ENCODE results near the gene RIT2. TPM values are rescaled to one million over a fixed set of nuclear protein-coding genes. Genes with fewer than 3 reads are reported as not detected.

Gene RIT2
- total RNA-seq, 3 donors from 2014 or later (not counting 1 experiment from before 2014, with no cell fraction given) = not detected

DNA sequence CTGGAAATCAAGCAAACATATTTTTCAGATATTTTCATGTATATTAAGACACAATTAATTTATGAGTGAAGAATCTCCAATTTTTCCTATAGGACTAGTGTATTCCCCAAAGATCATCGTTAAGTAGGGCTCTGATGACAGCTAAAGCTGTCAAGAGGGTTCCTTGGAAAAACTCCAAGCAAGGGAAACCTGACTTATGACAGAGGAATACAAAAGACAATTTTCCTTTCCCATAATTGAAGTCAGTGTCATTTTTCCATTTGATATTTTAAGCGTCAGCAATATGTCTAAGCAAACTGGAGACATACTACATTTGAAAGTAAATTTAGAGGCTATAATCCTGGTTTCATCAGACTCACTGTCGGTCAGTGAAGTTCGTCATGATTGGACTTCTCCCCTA is 36.1 kb downstream of the RIT2 start:
- Mint-ChIP-seq H3K4me3 (no peak overlapping the region), H3K4me1 (no peaks in the 10 kb centered on the region), H3K36me3 (no peaks in the 10 kb centered on the region), H3K9me3 (peaks cover 8 to 14% of the 10 kb centered on the region in 2 donors), H3K27me3 (ENCODE audit: low read depth in 2 of 2) (no peaks in the 10 kb centered on the region), H3K27ac (no peak overlapping the region)
- no peak for DNase-seq
- Histone ChIP-seq H3K4me3 (ENCODE audit: low read length) (no peak overlapping the region), H3K27me3 (ENCODE audit: control insufficient read depth, insufficient read depth, low read length) (no peaks in the 10 kb centered on the region), H3K4me1 (ENCODE audit: control insufficient read depth, insufficient read depth, low read length) (no peaks in the 10 kb centered on the region), H3K9me3 (ENCODE audit: control insufficient read depth, insufficient read depth, low read length) (no peaks in the 10 kb centered on the region), H3K27ac (ENCODE audit: low read length) (no peak overlapping the region), H3K36me3 (ENCODE audit: control insufficient read depth, insufficient read depth, low read length) (no peaks in the 10 kb centered on the region)
- WGBS (ENCODE audit: insufficient coverage) = 76% methylated on average over 4 of the region's 4 CpGs
- intact Hi-C loops (cut with micrococcal nuclease) = no loop called here
- ATAC-seq = no peak
- TF ChIP-seq, protein P1, sequence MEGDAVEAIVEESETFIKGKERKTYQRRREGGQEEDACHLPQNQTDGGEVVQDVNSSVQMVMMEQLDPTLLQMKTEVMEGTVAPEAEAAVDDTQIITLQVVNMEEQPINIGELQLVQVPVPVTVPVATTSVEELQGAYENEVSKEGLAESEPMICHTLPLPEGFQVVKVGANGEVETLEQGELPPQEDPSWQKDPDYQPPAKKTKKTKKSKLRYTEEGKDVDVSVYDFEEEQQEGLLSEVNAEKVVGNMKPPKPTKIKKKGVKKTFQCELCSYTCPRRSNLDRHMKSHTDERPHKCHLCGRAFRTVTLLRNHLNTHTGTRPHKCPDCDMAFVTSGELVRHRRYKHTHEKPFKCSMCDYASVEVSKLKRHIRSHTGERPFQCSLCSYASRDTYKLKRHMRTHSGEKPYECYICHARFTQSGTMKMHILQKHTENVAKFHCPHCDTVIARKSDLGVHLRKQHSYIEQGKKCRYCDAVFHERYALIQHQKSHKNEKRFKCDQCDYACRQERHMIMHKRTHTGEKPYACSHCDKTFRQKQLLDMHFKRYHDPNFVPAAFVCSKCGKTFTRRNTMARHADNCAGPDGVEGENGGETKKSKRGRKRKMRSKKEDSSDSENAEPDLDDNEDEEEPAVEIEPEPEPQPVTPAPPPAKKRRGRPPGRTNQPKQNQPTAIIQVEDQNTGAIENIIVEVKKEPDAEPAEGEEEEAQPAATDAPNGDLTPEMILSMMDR (IDR thresholded peaks at IDR 0.05) = no peak

DNA sequence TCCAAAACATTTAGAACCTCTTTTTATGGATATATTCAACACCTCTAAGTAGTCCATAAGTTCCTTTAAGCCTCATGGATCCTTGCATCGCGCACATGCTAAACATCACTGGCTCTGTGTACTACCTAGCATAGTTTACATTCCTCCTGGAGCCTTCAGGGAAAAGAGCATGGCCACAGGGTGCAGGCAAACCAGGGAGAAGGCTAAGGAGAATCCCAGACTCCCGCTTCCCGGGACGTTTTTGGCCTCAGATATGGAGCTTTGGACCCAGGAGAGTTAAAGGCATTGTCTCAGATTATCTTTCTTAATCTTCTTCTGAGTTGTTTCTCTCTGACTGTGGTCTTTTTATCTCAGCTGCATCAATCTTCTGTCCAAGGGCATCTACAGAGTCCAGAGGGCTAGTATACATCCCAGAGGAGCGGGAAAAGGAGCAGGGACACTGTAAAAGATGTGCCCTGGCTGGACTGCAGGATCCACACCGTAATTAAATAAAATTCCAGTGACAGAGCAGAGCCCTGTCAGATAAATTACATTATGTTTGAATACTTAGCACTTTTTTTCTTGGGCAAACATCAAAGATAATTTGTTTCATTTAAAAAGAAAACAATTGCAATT is 36.9 kb downstream of the RIT2 start:
- no peaks in the 10 kb centered on the region for H3K27me3 Mint-ChIP-seq (ENCODE audit: low read depth in 2 of 2)
- intact Hi-C loops (cut with micrococcal nuclease) = no loop called here
- Histone ChIP-seq H3K36me3 (ENCODE audit: control insufficient read depth, insufficient read depth, low read length) (no peaks in the 10 kb centered on the region), H3K4me1 (ENCODE audit: control insufficient read depth, insufficient read depth, low read length) (no peaks in the 10 kb centered on the region), H3K4me3 (ENCODE audit: low read length) (no peak overlapping the region), H3K27ac (ENCODE audit: low read length) (no peak overlapping the region), H3K27me3 (ENCODE audit: control insufficient read depth, insufficient read depth, low read length) (no peaks in the 10 kb centered on the region), H3K9me3 (ENCODE audit: control insufficient read depth, insufficient read depth, low read length) (no peaks in the 10 kb centered on the region)
- no peak overlapping the region for H3K27ac Mint-ChIP-seq
- ATAC-seq = no peak
- no peaks in the 10 kb centered on the region for H3K4me1 Mint-ChIP-seq
- no peak for DNase-seq
- H3K4me3 Mint-ChIP-seq = no peak overlapping the region
- TF ChIP-seq, protein P1 (IDR thresholded peaks at IDR 0.05) = no peak
- H3K9me3 Mint-ChIP-seq = peaks cover 12 to 14% of the 10 kb centered on the region in 2 donors
- 71% methylated on average over 7 of the region's 7 CpGs for WGBS (ENCODE audit: insufficient coverage)
- no peaks in the 10 kb centered on the region for H3K36me3 Mint-ChIP-seq

DNA sequence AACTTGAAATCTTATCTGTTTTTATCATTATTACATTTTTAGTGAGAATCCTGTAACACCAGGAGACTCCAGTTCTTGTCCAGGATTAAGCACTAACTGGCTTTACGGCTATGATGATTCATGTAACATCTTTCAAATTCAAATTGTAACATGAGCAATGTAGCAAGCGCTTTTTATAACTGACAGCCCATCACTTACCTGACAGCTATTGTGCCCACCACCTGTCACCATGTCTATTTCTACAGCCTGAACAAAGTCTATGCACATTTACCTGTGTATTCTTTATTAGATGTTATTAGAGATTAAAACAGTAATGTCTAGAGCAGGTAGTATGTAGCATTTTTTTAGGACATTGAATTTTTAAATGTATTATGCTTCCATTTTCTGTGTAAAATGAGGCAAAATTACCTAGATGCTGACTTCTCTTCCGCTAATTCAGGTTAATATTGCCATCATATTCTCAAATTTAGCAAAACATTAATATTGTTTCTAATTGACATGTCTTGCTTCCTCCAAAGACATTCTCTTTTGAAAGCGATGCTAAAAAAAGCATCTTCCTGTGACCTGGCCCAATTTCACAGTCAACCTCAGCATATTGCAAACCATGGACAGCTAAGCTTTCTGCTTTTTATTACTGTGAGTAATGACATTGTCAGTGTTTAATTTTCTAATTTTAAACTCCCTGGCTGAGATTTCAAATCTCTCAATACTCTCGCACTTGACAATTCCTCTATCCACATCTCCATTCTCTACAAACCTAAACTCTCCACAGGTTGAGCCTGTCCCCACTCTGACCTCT is 37.8 kb downstream of the RIT2 start:
- DNase-seq (no peak), ATAC-seq (no peak)
- Histone ChIP-seq H3K4me1 (ENCODE audit: control insufficient read depth, insufficient read depth, low read length) (no peaks in the 10 kb centered on the region), H3K9me3 (ENCODE audit: control insufficient read depth, insufficient read depth, low read length) (no peaks in the 10 kb centered on the region), H3K4me3 (ENCODE audit: low read length) (no peak overlapping the region), H3K36me3 (ENCODE audit: control insufficient read depth, insufficient read depth, low read length) (no peaks in the 10 kb centered on the region), H3K27me3 (ENCODE audit: control insufficient read depth, insufficient read depth, low read length) (no peaks in the 10 kb centered on the region), H3K27ac (ENCODE audit: low read length) (no peak overlapping the region)
- Mint-ChIP-seq H3K9me3 (peaks cover 14 to 16% of the 10 kb centered on the region in 2 donors), H3K4me3 (no peak overlapping the region), H3K27ac (no peak overlapping the region), H3K36me3 (no peaks in the 10 kb centered on the region), H3K4me1 (no peaks in the 10 kb centered on the region), H3K27me3 (ENCODE audit: low read depth in 2 of 2) (no peaks in the 10 kb centered on the region)
- intact Hi-C loops (cut with micrococcal nuclease) = no loop called here
- WGBS (ENCODE audit: insufficient coverage) = 83% methylated on average over 5 of the region's 5 CpGs
- TF ChIP-seq, protein P1 (IDR thresholded peaks at IDR 0.05) = no peak

All from natural killer cell (primary cell).